Activated naive CD8-positive, alpha-beta T cell treated with anti-CD3 and anti-CD28 coated beads for 36 hours (primary cell): ENCODE data around the gene SVEP1. TPM values are rescaled to one million over a fixed set of nuclear protein-coding genes. Genes with fewer than 3 reads are reported as not detected.
"Not testable (repeated sequence)": the region's sequence is repeated elsewhere in the genome, so short reads cannot be mapped to it uniquely, and the experiment has no call there.

ENCODE experiments used
- DNase-seq: peaks from one replicate; pipeline ENCODE4 v3.0.0; 2021
- H3K27ac Mint-ChIP-seq: one replicate; pipeline ENCODE4 v1.8.0; 2022; ENCODE audit warnings: mild to moderate bottlenecking, moderate library complexity, mixed read lengths
- H3K27me3 Mint-ChIP-seq: one replicate; pipeline ENCODE4 v1.8.0; 2022; ENCODE audit warnings: mild to moderate bottlenecking, mixed read lengths
- H3K36me3 Mint-ChIP-seq: one replicate; pipeline ENCODE4 v1.8.0; 2021; ENCODE audit warnings: mild to moderate bottlenecking, mixed read lengths
- H3K4me1 Mint-ChIP-seq: one replicate; pipeline ENCODE4 v1.8.0; 2021; ENCODE audit warnings: mixed read lengths
- H3K4me3 Mint-ChIP-seq: one replicate; pipeline ENCODE4 v1.8.0; 2022; ENCODE audit warnings: mild to moderate bottlenecking, moderate library complexity, mixed read lengths
- H3K9me3 Mint-ChIP-seq: one replicate; pipeline ENCODE4 v1.8.0; 2022; ENCODE audit warnings: mixed read lengths
- total RNA-seq, 2 experiments: library from RNA; stranded (reverse); gene quantifications; one replicate each; pipeline ENCODE4 v1.2.3, GENCODE V29; 2021

SVEP1 gene
- not detected for total RNA-seq

DNA sequence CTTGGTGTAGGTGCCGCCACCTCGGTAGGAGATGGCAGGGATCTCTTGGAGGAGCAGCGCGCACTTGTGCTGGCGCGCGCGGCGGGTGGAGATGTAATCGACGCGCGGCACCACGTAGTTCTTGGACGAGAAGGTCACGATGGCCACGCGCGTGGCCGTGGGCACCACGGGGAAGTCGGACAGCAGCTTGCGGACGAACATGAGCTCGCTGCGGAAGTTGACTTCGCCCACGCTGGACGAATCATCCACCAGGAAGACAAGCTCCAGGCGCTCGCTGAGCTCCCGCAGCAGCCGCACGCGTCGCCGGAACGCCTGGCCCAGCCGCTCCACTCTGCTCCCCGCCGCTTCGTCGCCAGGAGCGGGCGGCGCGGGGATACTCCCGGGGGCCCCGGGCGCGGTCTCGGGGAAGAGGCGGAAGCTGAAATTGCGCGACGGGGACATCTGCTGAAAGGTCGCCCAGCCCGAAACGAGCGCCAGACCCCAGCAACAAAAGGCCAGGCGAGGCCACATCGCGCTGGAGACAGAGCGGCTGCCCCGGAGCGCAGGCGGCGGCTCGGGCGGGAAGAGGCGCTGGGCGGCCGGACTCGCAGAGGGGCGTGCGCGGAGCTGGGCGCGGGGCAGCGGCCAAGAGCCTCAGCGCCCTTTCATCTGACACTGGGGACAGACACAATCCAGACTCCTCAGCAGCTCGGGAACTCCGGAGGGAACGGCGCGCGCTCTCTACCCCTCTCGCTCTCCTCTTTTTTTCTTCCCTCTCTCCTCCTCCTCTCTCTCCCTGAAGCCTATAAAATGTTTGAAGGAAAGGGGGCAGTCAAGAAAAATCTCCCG lies at the start of gene SVEP1:
Gene SVEP1, minus strand, starts transcription at position 708 of the 828 bp plus-strand sequence. Its CDS starts 198 bp downstream, at position 510.
- Mint-ChIP-seq H3K4me1 (peaks cover 2% of the 10 kb centered on the region), H3K4me3 (peak within 1 kb of the TSS; percentile 29)

GRCh38 chr9:110626101-110626829 lies 46.7 kb upstream of the SVEP1 start:
- peak; percentile 18 for DNase-seq
- no peaks in the 10 kb centered on the region for H3K36me3 Mint-ChIP-seq
- peak overlapping the region; percentile 5 for H3K27ac Mint-ChIP-seq
- no peaks in the 10 kb centered on the region for H3K9me3 Mint-ChIP-seq
- peaks cover 5% of the 10 kb centered on the region for H3K27me3 Mint-ChIP-seq
- H3K4me1 Mint-ChIP-seq = peaks cover 8% of the 10 kb centered on the region
- H3K4me3 Mint-ChIP-seq = no peak overlapping the region

More for the DNA sequence above, at the start of gene SVEP1:
- H3K27me3 Mint-ChIP-seq = peaks cover 46% of the 10 kb centered on the region
- H3K36me3 Mint-ChIP-seq = no peaks in the 10 kb centered on the region
- DNase-seq = peak; percentile 3
- no peaks in the 10 kb centered on the region for H3K9me3 Mint-ChIP-seq
- H3K27ac Mint-ChIP-seq = no peak within 1 kb of the TSS

DNA sequence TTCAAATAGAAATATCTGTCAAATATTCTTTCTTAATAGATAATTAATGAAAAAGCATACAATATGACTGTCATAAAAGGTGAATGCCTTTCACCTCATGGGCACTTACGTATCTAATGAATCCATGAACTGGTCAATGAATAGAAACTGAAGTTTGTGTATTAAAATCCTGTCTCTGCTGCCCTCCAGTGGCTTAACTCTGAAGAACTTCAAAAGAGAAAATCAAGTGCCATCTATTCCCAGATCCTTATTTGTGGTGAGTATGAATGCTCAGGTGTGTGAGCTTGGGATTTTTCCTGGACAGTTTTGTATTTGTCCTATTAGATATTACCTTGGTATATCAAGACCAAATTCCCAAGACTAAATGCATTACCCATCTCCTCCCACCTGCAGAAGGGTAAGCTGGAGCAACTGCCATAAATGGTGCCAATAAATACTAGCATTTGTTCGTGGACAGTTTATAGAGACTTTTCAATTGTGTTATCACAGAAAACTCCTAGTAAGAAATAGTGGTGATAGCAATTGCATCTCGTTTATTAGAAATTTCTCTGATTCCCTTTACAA lies 44.0 kb upstream of the SVEP1 start:
- DNase-seq = no peak

DNA sequence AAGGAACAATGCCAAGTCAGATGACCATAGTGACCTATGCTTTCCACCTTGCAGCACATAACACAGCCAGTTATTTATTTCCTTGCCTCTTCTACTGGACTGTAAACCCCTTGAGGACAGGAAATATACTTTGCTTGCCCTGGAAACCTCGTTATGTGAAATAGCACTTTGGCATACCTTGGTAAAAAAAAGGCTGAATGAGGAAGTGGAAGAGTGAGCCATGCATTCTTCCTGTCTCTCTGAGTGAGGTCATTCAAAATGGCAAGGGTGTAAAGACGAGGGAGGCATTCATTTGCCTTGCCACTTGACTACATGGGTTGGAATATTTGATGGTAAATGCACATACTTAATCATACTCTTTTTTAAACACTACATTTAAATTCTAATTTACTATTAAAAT lies 42.8 kb upstream of the SVEP1 start:
- no peak for DNase-seq
- Mint-ChIP-seq H3K9me3 (no peaks in the 10 kb centered on the region), H3K36me3 (no peaks in the 10 kb centered on the region), H3K4me3 (no peak overlapping the region), H3K27ac (no peak overlapping the region), H3K27me3 (peaks cover 5% of the 10 kb centered on the region), H3K4me1 (peaks cover 8% of the 10 kb centered on the region)

More for the DNA sequence above, 44.0 kb upstream of the SVEP1 start:
- Mint-ChIP-seq H3K27ac (no peak overlapping the region), H3K36me3 (no peaks in the 10 kb centered on the region), H3K9me3 (no peaks in the 10 kb centered on the region), H3K4me3 (no peak overlapping the region), H3K4me1 (peaks cover 8% of the 10 kb centered on the region), H3K27me3 (peaks cover 5% of the 10 kb centered on the region)

- H3K4me1 Mint-ChIP-seq = no peaks in the 10 kb centered on the region
- H3K4me3 Mint-ChIP-seq = no peak overlapping the region
- no peak for DNase-seq
- H3K27ac Mint-ChIP-seq = no peak overlapping the region
- no peaks in the 10 kb centered on the region for H3K9me3 Mint-ChIP-seq
- H3K27me3 Mint-ChIP-seq = peaks cover 5% of the 10 kb centered on the region
- H3K36me3 Mint-ChIP-seq = no peaks in the 10 kb centered on the region
These were observed 41.2 kb upstream of the SVEP1 start for GRCh38 chr9:110620726-110621125.

DNA sequence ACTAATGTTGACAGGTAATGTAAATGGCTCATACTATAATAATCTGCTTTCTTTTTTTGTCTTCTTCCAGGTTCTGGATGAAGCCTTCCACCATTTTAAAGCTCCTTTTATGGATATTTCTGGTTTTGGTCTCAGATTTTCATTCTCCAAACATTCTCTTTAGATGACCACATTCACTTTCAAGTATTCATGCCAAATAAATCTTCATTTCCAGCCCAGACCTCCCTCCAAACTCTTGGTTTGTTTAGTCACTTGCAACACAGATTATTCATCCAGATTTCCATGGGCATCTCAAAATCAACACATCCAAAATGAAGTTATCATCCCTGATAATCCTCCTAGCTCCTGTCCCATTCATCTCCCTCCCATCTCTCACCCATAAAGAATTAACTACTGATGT lies 40.3 kb upstream of the SVEP1 start:
- Mint-ChIP-seq H3K4me1 (no peaks in the 10 kb centered on the region), H3K27ac (no peak overlapping the region), H3K4me3 (no peak overlapping the region), H3K27me3 (peaks cover 5% of the 10 kb centered on the region), H3K36me3 (no peaks in the 10 kb centered on the region), H3K9me3 (no peaks in the 10 kb centered on the region)
- no peak for DNase-seq

DNA sequence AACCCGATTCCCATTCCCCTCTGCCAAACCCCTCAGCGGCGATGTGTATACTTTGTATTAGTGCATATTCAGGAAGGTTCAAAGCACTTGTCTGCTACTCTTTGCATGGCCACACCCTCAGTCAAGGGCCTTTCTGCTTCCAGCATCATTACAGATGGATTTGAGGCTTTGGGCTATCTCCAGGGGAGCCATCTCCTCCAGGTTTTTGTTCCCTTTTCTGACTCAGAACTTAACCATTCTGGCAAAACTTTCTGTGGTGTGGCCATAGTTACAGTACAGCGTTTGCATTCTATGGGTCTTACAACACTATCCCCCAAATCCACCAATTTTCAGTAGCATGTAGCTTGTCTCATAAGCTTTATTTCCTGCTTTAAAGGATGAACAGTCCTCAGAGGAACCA lies 36.0 kb upstream of the SVEP1 start:
- H3K27ac Mint-ChIP-seq = no peak overlapping the region
- no peaks in the 10 kb centered on the region for H3K4me1 Mint-ChIP-seq
- no peak for DNase-seq
- no peaks in the 10 kb centered on the region for H3K9me3 Mint-ChIP-seq
- H3K4me3 Mint-ChIP-seq = no peak overlapping the region
- H3K36me3 Mint-ChIP-seq = no peaks in the 10 kb centered on the region
- H3K27me3 Mint-ChIP-seq = peaks cover 4% of the 10 kb centered on the region

- DNase-seq, H3K27ac Mint-ChIP-seq, H3K4me1 Mint-ChIP-seq, H3K9me3 Mint-ChIP-seq, H3K36me3 Mint-ChIP-seq, H3K4me3 Mint-ChIP-seq, H3K27me3 Mint-ChIP-seq: not testable (repeated sequence)
These were observed 35.0 kb upstream of the SVEP1 start for GRCh38 chr9:110614576-110614975.

GRCh38 chr9:110606179-110606790 lies 26.7 kb upstream of the SVEP1 start:
- Mint-ChIP-seq H3K4me3 (no peak overlapping the region), H3K27ac (no peak overlapping the region), H3K9me3 (peaks cover 2% of the 10 kb centered on the region), H3K36me3 (no peaks in the 10 kb centered on the region), H3K27me3 (peaks cover 6% of the 10 kb centered on the region), H3K4me1 (no peaks in the 10 kb centered on the region)
- no peak for DNase-seq

DNA sequence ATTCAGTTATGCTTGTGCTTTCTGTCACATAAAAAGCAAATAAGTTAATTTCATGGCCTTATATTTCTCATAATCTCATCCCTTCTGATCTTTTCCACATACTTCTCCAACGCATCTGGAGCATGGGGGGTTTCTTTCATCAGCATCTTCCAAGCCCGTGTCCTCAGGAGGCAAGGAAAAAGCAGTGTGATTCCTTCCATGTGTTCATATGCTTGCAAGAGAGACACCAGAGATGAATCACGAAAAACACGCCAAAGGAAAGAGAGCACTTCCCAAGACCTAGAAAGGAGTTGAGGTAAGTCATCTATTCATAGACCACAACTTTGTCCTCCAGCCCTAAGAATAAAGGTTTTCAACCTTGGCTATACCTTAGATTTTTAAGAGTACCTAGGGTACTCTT lies 26.0 kb upstream of the SVEP1 start:
- Mint-ChIP-seq H3K4me3 (no peak overlapping the region), H3K4me1 (no peaks in the 10 kb centered on the region), H3K9me3 (peaks cover 2% of the 10 kb centered on the region), H3K36me3 (no peaks in the 10 kb centered on the region), H3K27me3 (peaks cover 6% of the 10 kb centered on the region), H3K27ac (no peak overlapping the region)
- DNase-seq = no peak

DNA sequence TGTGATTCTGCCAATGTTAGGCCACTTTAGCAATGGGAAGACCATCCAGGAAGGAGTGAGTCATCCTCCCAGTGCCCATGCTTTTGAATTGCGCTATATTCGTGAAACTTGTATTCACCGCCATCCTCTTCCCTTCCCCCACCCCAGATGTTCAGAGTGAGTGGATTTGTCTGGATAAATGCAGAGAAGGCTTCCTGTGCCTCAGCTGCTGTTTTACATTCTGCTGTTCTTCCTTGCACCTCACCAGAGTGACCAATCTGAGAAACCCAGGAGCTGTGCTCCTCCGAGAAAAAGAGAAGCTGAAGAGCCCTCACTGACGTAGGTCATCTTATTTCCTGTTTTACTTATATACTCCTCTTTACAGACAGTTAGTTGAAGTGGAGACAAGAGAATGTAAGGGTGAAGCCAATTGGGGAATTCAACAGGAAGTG lies 24.6 kb upstream of the SVEP1 start:
- H3K9me3 Mint-ChIP-seq = peaks cover 2% of the 10 kb centered on the region
- H3K4me3 Mint-ChIP-seq = no peak overlapping the region
- no peaks in the 10 kb centered on the region for H3K4me1 Mint-ChIP-seq
- no peak for DNase-seq
- peaks cover 6% of the 10 kb centered on the region for H3K27me3 Mint-ChIP-seq
- no peak overlapping the region for H3K27ac Mint-ChIP-seq
- no peaks in the 10 kb centered on the region for H3K36me3 Mint-ChIP-seq

DNA sequence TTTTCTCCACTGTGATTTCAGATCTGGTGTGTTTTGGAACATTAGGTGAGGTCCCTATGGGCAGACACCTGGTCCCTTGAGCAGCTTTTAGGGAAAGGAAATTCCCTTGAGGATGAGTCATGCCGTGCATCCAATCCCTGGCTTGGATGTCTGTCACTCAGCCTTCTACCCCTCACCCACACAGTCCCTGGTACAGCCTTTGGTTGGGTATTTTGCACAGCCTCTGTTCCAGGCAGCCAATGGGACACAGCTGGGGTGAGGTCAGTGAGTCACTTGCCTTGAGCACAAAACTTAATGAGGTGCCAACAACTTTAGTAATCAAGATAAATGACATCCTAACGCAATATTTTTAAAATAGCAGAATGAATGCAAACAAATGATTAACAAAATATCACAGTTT lies 22.7 kb upstream of the SVEP1 start:
- Mint-ChIP-seq H3K36me3 (no peaks in the 10 kb centered on the region), H3K4me1 (no peaks in the 10 kb centered on the region), H3K27ac (no peak overlapping the region), H3K4me3 (no peak overlapping the region), H3K9me3 (peaks cover 2% of the 10 kb centered on the region), H3K27me3 (peaks cover 6% of the 10 kb centered on the region)
- DNase-seq = no peak

DNA sequence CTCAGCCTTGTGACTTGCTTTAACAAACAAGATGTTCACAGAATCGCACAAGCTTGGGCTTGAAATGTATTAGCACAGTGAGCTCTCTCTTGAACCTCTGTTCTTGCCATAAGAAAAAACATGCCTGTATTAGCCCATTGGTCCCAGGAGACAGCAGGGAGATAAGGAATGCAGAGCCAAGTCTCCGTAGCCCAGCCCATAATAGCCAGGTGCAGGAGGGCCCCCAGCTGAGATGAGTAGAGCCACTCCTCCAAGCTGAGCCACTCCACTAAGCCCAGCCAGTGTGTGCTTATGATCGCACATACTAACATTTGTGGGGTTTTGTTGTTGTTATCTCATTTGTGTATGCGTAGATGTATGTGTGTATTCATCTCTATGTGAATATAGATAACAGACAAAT lies 21.6 kb upstream of the SVEP1 start:
- H3K9me3 Mint-ChIP-seq = peaks cover 2% of the 10 kb centered on the region
- H3K4me3 Mint-ChIP-seq = no peak overlapping the region
- H3K27ac Mint-ChIP-seq = no peak overlapping the region
- DNase-seq = no peak
- no peaks in the 10 kb centered on the region for H3K36me3 Mint-ChIP-seq
- H3K4me1 Mint-ChIP-seq = no peaks in the 10 kb centered on the region
- H3K27me3 Mint-ChIP-seq = peaks cover 6% of the 10 kb centered on the region

- Mint-ChIP-seq H3K36me3 (no peaks in the 10 kb centered on the region), H3K4me1 (no peaks in the 10 kb centered on the region), H3K9me3 (peaks cover 2% of the 10 kb centered on the region)
These were observed 19.9 kb upstream of the SVEP1 start for GRCh38 chr9:110599468-110599867.

More at GRCh38 chr9:110599468-110599867, 19.9 kb upstream of the SVEP1 start:
- Mint-ChIP-seq H3K27me3 (peaks cover 4% of the 10 kb centered on the region), H3K4me3 (no peak overlapping the region), H3K27ac (no peak overlapping the region)
- DNase-seq = no peak
